SU-DHL-6 (cell line): ENCODE data around the gene PMF1.

Experiments used
- H2AFZ ChIP-seq: fragments of 200-600 bp; sonication (generic); 2 replicates; pipeline ENCODE4 v1.6.1; 2014; ENCODE audit warnings: low read depth, mild to moderate bottlenecking, moderate library complexity, mixed read lengths, antibody characterized with exemption, low read length; ENCODE audit not compliant: severe bottlenecking
- H3F3A ChIP-seq: fragments of 200-600 bp; shearing (Covaris generic); 2 replicates; pipeline ENCODE4 v1.6.0; 2016; ENCODE audit warnings: antibody characterized with exemption, mild to moderate bottlenecking; ENCODE audit not compliant: insufficient read depth
- H3K27ac ChIP-seq: fragments of 200-600 bp; sonication (generic); 2 replicates; pipeline ENCODE4 v1.5.1; 2016; ENCODE audit warnings: low read depth, mild to moderate bottlenecking, low read length, moderate library complexity, mixed read lengths
- H3K27me3 ChIP-seq: fragments of 200-600 bp; sonication (generic), shearing (Covaris generic); 2 replicates; pipeline ENCODE4 v1.6.0; 2014; ENCODE audit warnings: mild to moderate bottlenecking, low read length
- H3K36me3 ChIP-seq: fragments of 200-600 bp; sonication (generic); 2 replicates; pipeline ENCODE4 v1.6.1; 2014; ENCODE audit warnings: mild to moderate bottlenecking, low read length, mixed read lengths
- H3K4me2 ChIP-seq: fragments of 300-600, 200-600 bp; shearing (Covaris generic), sonication (generic); 2 replicates; pipeline ENCODE4 v1.6.0; 2014; ENCODE audit warnings: low read length, low read depth, mild to moderate bottlenecking; ENCODE audit not compliant: poor library complexity, severe bottlenecking
- H3K4me3 ChIP-seq: fragments of 200-600 bp; sonication (generic); 2 replicates; pipeline ENCODE4 v1.5.1; 2014; ENCODE audit warnings: antibody characterized with exemption, low read length, mild to moderate bottlenecking, mixed read lengths; ENCODE audit not compliant: insufficient read depth, poor library complexity, severe bottlenecking
- H3K79me2 ChIP-seq: fragments of 200-600 bp; sonication (generic); 2 replicates; pipeline ENCODE4 v1.6.1; 2014; ENCODE audit warnings: mild to moderate bottlenecking, low read length, moderate library complexity; ENCODE audit not compliant: insufficient read depth
- H3K9ac ChIP-seq: fragments of 200-600 bp; sonication (generic); 2 replicates; pipeline ENCODE4 v1.7.0; 2014; ENCODE audit warnings: mild to moderate bottlenecking, low read length
- H3K9me2 ChIP-seq: fragments of 200-600 bp; sonication (generic); replicated peaks from 2 replicates; pipeline ENCODE4 v1.6.1; 2014; ENCODE audit warnings: low read length; ENCODE audit not compliant: insufficient read depth
- H3K9me3 ChIP-seq: fragments of 200-600 bp; sonication (generic); 2 replicates; pipeline ENCODE4 v1.6.1; 2014; ENCODE audit warnings: low read length, mixed read lengths; ENCODE audit not compliant: insufficient read depth
- H4K20me1 ChIP-seq: fragments of 200-600 bp; sonication (generic); 2 replicates; pipeline ENCODE4 v1.6.1; 2014; ENCODE audit warnings: low read depth, mild to moderate bottlenecking, antibody characterized with exemption, low read length, moderate library complexity, mixed read lengths
- CTCF ChIP-seq: fragments of 200-600 bp; sonication (generic); IDR thresholded peaks from one replicate; pipeline ENCODE4 v1.5.1; 2017; ENCODE audit warnings: antibody characterized with exemption, mild to moderate bottlenecking, low read length, moderate library complexity; ENCODE audit not compliant: insufficient read depth, poor library complexity, severe bottlenecking
- EZH2phosphoT487 ChIP-seq: fragments of 200-600 bp; sonication (generic), shearing (Covaris generic); conservative IDR thresholded peaks from 2 replicates; pipeline ENCODE4 v1.6.1; 2018; ENCODE audit warnings: mild to moderate bottlenecking, antibody characterized with exemption, low read length, moderate library complexity, mixed read lengths

The PMF1 gene

GRCh38 chr1:156248323-156248683 is 35.5 kb downstream of the PMF1 start:
- no peak overlapping the region for H2AFZ ChIP-seq
- H3K4me3 ChIP-seq: no peak overlapping the region
- H3K9me3 ChIP-seq: no peaks in the 10 kb centered on the region
- no peak overlapping the region for H3K9ac ChIP-seq
- H3K27me3 ChIP-seq: no peaks in the 10 kb centered on the region
- H3F3A ChIP-seq: no peaks in the 10 kb centered on the region
- H3K79me2 ChIP-seq: no peaks in the 10 kb centered on the region
- H3K27ac ChIP-seq: no peak overlapping the region
- H3K36me3 ChIP-seq: no peaks in the 10 kb centered on the region
- H3K4me2 ChIP-seq: no peak overlapping the region
- no peaks in the 10 kb centered on the region for H4K20me1 ChIP-seq
- no peaks in the 10 kb centered on the region for H3K9me2 ChIP-seq
- no peak for TF ChIP-seq EZH2phosphoT487
- no peak for TF ChIP-seq CTCF

- TF ChIP-seq EZH2phosphoT487 (no peak), CTCF (no peak)
- no peak overlapping the region for H3K4me3 ChIP-seq
- H3K27me3 ChIP-seq: no peaks in the 10 kb centered on the region
- no peaks in the 10 kb centered on the region for H3K79me2 ChIP-seq
- no peaks in the 10 kb centered on the region for H3K9me2 ChIP-seq
- H3K36me3 ChIP-seq: no peaks in the 10 kb centered on the region
- H3K27ac ChIP-seq: no peak overlapping the region
- H3F3A ChIP-seq: no peaks in the 10 kb centered on the region
- no peak overlapping the region for H3K4me2 ChIP-seq
- H4K20me1 ChIP-seq: no peaks in the 10 kb centered on the region
- no peak overlapping the region for H3K9ac ChIP-seq
- no peaks in the 10 kb centered on the region for H3K9me3 ChIP-seq
- H2AFZ ChIP-seq: no peak overlapping the region
These were observed 36.8 kb downstream of the PMF1 start for GRCh38 chr1:156249593-156249992.

GRCh38 chr1:156251527-156251926 is 38.7 kb downstream of the PMF1 start:
- Histone ChIP-seq H3K4me2 (no peak overlapping the region), H3K27ac (no peak overlapping the region), H2AFZ (no peak overlapping the region), H3K9me3 (no peaks in the 10 kb centered on the region), H3F3A (no peaks in the 10 kb centered on the region), H4K20me1 (no peaks in the 10 kb centered on the region), H3K79me2 (no peaks in the 10 kb centered on the region), H3K4me3 (no peak overlapping the region), H3K36me3 (no peaks in the 10 kb centered on the region), H3K27me3 (no peaks in the 10 kb centered on the region), H3K9ac (no peak overlapping the region), H3K9me2 (no peaks in the 10 kb centered on the region)
- TF ChIP-seq EZH2phosphoT487 (no peak), CTCF (no peak)

- Histone ChIP-seq H4K20me1 (no peaks in the 10 kb centered on the region), H3K27ac (no peak overlapping the region), H3K9me2 (no peaks in the 10 kb centered on the region), H3K4me2 (no peak overlapping the region), H3K36me3 (no peaks in the 10 kb centered on the region), H3K4me3 (no peak overlapping the region), H3K27me3 (no peaks in the 10 kb centered on the region), H3F3A (no peaks in the 10 kb centered on the region), H3K9ac (no peak overlapping the region), H3K9me3 (no peaks in the 10 kb centered on the region), H3K79me2 (no peaks in the 10 kb centered on the region), H2AFZ (no peak overlapping the region)
- TF ChIP-seq CTCF: no peak
- no peak for TF ChIP-seq EZH2phosphoT487
These were observed 40.8 kb downstream of the PMF1 start for GRCh38 chr1:156253634-156254033.
